ENCODE data around the gene THUMPD1.
"Not testable (repeated sequence)": the region's sequence is repeated elsewhere in the genome, so short reads cannot be mapped to it uniquely, and the experiment has no call there.

The THUMPD1 gene

GRCh38 chr16:20766294-20766693 lies 24.7 kb upstream of the THUMPD1 start:
- Histone ChIP-seq H3K27me3 (replicated peaks; ENCODE audit: control insufficient read depth, insufficient read depth, low read length) (no peaks in the 10 kb centered on the region), H3K36me3 (ENCODE audit: control insufficient read depth, insufficient read depth, low read length) (no peaks in the 10 kb centered on the region), H3K4me3 (replicated peaks; ENCODE audit: low read depth, low read length) (no peak overlapping the region)
- TF ChIP-seq CTCF (IDR thresholded peaks at IDR 0.05; ENCODE audit: insufficient read depth, low read length, poor library complexity, severe bottlenecking) = no peak
- no peak for DNase-seq (ENCODE audit: extremely low read depth, insufficient read length)

GRCh38 chr16:20765732-20766131 lies 24.1 kb upstream of the THUMPD1 start:
- no peak for TF ChIP-seq CTCF (IDR thresholded peaks at IDR 0.05; ENCODE audit: insufficient read depth, low read length, poor library complexity, severe bottlenecking)
- Histone ChIP-seq H3K4me3 (replicated peaks; ENCODE audit: low read depth, low read length) (no peak overlapping the region), H3K36me3 (ENCODE audit: control insufficient read depth, insufficient read depth, low read length) (no peaks in the 10 kb centered on the region), H3K27me3 (replicated peaks; ENCODE audit: control insufficient read depth, insufficient read depth, low read length) (no peaks in the 10 kb centered on the region)
- no peak for DNase-seq (ENCODE audit: extremely low read depth, insufficient read length)

- H3K27me3 ChIP-seq (replicated peaks; ENCODE audit: control insufficient read depth, insufficient read depth, low read length) = not testable (repeated sequence)
Measured at GRCh38 chr16:20764448-20764847, 22.8 kb upstream of the THUMPD1 start.

GRCh38 chr16:20763461-20764232 lies 22.0 kb upstream of the THUMPD1 start, which contains the start of gene ACSM3:
Gene ACSM3, plus strand, starts transcription at chr16:20764014. Its CDS starts 6,021 bp downstream, at chr16:20770035.
- Histone ChIP-seq H3K27me3 (replicated peaks; ENCODE audit: control insufficient read depth, insufficient read depth, low read length) (no peaks in the 10 kb centered on the region), H3K4me3 (replicated peaks; ENCODE audit: low read depth, low read length) (peak within 1 kb of the TSS; percentile 59), H3K36me3 (ENCODE audit: control insufficient read depth, insufficient read depth, low read length) (no peaks in the 10 kb centered on the region)
- peak; percentile 75 for DNase-seq (ENCODE audit: extremely low read depth, insufficient read length)
- no peak for TF ChIP-seq CTCF (IDR thresholded peaks at IDR 0.05; ENCODE audit: insufficient read depth, low read length, poor library complexity, severe bottlenecking)

More at GRCh38 chr16:20764448-20764847, 22.8 kb upstream of the THUMPD1 start:
- H3K4me3 ChIP-seq (replicated peaks; ENCODE audit: low read depth, low read length); H3K36me3 ChIP-seq (ENCODE audit: control insufficient read depth, insufficient read depth, low read length); DNase-seq (ENCODE audit: extremely low read depth, insufficient read length): not testable (repeated sequence)

GRCh38 chr16:20762404-20763123 lies 20.9 kb upstream of the THUMPD1 start:
- no peak for TF ChIP-seq CTCF (IDR thresholded peaks at IDR 0.05; ENCODE audit: insufficient read depth, low read length, poor library complexity, severe bottlenecking)
- Histone ChIP-seq H3K27me3 (replicated peaks; ENCODE audit: control insufficient read depth, insufficient read depth, low read length) (no peaks in the 10 kb centered on the region), H3K36me3 (ENCODE audit: control insufficient read depth, insufficient read depth, low read length) (no peaks in the 10 kb centered on the region), H3K4me3 (replicated peaks; ENCODE audit: low read depth, low read length) (no peak overlapping the region)
- no peak for DNase-seq (ENCODE audit: extremely low read depth, insufficient read length)

- DNase-seq (ENCODE audit: extremely low read depth, insufficient read length) = no peak
- Histone ChIP-seq H3K27me3 (replicated peaks; ENCODE audit: control insufficient read depth, insufficient read depth, low read length) (no peaks in the 10 kb centered on the region), H3K4me3 (replicated peaks; ENCODE audit: low read depth, low read length) (no peak overlapping the region), H3K36me3 (ENCODE audit: control insufficient read depth, insufficient read depth, low read length) (no peaks in the 10 kb centered on the region)
- no peak for TF ChIP-seq CTCF (IDR thresholded peaks at IDR 0.05; ENCODE audit: insufficient read depth, low read length, poor library complexity, severe bottlenecking)
Measured at GRCh38 chr16:20761175-20761574, 19.6 kb upstream of the THUMPD1 start.
